Mesendoderm (in vitro differentiated cells): Measurements from ENCODE around the gene GMDS.

ENCODE experiments used
- DNase-seq: peaks from one replicate; pipeline ENCODE4 v3.0.0; 2013
- H2AK5ac ChIP-seq: 2 replicates; pipeline ENCODE4 v1.6.1; 2013; ENCODE audit warnings: low read length, inconsistent platforms
- H2BK120ac ChIP-seq: 2 replicates; pipeline ENCODE4 v1.6.1; 2013; ENCODE audit warnings: low read depth, mild to moderate bottlenecking, low read length, moderate library complexity, mixed read lengths
- H2BK15ac ChIP-seq: replicated peaks from 2 replicates; pipeline ENCODE4 v1.6.1; 2013; ENCODE audit warnings: low read depth, mild to moderate bottlenecking, moderate library complexity
- H2BK5ac ChIP-seq: 2 replicates; pipeline ENCODE4 v1.6.1; 2013; ENCODE audit warnings: low read length, inconsistent platforms
- H3K18ac ChIP-seq: 2 replicates; pipeline ENCODE4 v1.6.1; 2013; ENCODE audit warnings: mild to moderate bottlenecking, low read length, mixed read lengths
- H3K23ac ChIP-seq: one replicate; pipeline ENCODE4 v1.6.1; 2013; ENCODE audit warnings: low read length
- H3K27ac ChIP-seq: 2 replicates; pipeline ENCODE4 v1.5.1; 2013; ENCODE audit warnings: low read depth, mild to moderate bottlenecking, inconsistent platforms, low read length, moderate library complexity
- H3K27me3 ChIP-seq: 2 replicates; pipeline ENCODE4 v1.6.1; 2013; ENCODE audit warnings: low read length, control low read depth, mild to moderate bottlenecking, inconsistent platforms; ENCODE audit not compliant: insufficient read depth, poor library complexity
- H3K36me3 ChIP-seq: 2 replicates; pipeline ENCODE4 v1.6.1; 2013; ENCODE audit warnings: low read length, inconsistent platforms; ENCODE audit not compliant: control insufficient read depth, insufficient read depth
- H3K4ac ChIP-seq: one replicate; pipeline ENCODE4 v1.6.1; 2013; ENCODE audit warnings: low read depth, mild to moderate bottlenecking, low read length, moderate library complexity
- H3K4me1 ChIP-seq: 2 replicates; pipeline ENCODE4 v1.6.1; 2013; ENCODE audit warnings: low read depth, low read length, inconsistent platforms; ENCODE audit not compliant: control insufficient read depth
- H3K4me2 ChIP-seq: 2 replicates; pipeline ENCODE4 v1.6.1; 2013; ENCODE audit warnings: low read length
- H3K4me3 ChIP-seq: 2 replicates; pipeline ENCODE4 v1.5.1; 2013; ENCODE audit warnings: mild to moderate bottlenecking, low read length
- H3K56ac ChIP-seq: one replicate; pipeline ENCODE4 v1.6.1; 2013; ENCODE audit warnings: low read length
- H3K79me1 ChIP-seq: 2 replicates; pipeline ENCODE4 v1.6.1; 2013; ENCODE audit warnings: low read length, inconsistent platforms
- H3K79me2 ChIP-seq: 2 replicates; pipeline ENCODE4 v1.6.1; 2013; ENCODE audit warnings: mild to moderate bottlenecking, low read length; ENCODE audit not compliant: control insufficient read depth, insufficient read depth
- H3K9ac ChIP-seq: 2 replicates; pipeline ENCODE4 v1.6.1; 2013; ENCODE audit warnings: low read length, inconsistent platforms
- H4K5ac ChIP-seq: one replicate; pipeline ENCODE4 v1.6.1; 2013; ENCODE audit warnings: low read length
- H4K8ac ChIP-seq: one replicate; pipeline ENCODE4 v1.6.1; 2013; ENCODE audit warnings: low read depth, mild to moderate bottlenecking, control low read depth, low read length, moderate library complexity
- WGBS: extraction: QIAGEN DNeasy Blood & Tissue Kit; methylation state at CpG from one replicate; pipeline ENCODE4 v1.1.7; 2013; ENCODE audit warnings: low lambda C conversion rate, missing lambda C conversion rate; ENCODE audit not compliant: insufficient coverage; ENCODE audit errors: extremely low coverage; 5-methylcytosine and 5-hydroxymethylcytosine counted together

Gene GMDS

GRCh38 chr6:1906609-1907008, 338.8 kb downstream of the GMDS start:
- Histone ChIP-seq H2BK15ac (no peak overlapping the region), H3K18ac (no peak overlapping the region), H3K36me3 (no peaks in the 10 kb centered on the region), H3K4me2 (no peak overlapping the region), H3K79me1 (no peaks in the 10 kb centered on the region), H2AK5ac (no peak overlapping the region), H3K56ac (no peak overlapping the region), H4K8ac (no peak overlapping the region), H4K5ac (no peak overlapping the region), H3K4me1 (peaks cover 13% of the 10 kb centered on the region), H3K27ac (no peak overlapping the region), H3K79me2 (no peaks in the 10 kb centered on the region), H3K4ac (peak overlapping the region; percentile 8), H2BK5ac (no peak overlapping the region), H2BK120ac (no peak overlapping the region), H3K23ac (no peak overlapping the region), H3K9ac (no peak overlapping the region), H3K27me3 (no peaks in the 10 kb centered on the region), H3K4me3 (no peak overlapping the region)
- no peak for DNase-seq
- WGBS: no CpG with 5 or more reads among the region's 6 CpGs

- no peak overlapping the region for H4K8ac ChIP-seq
- WGBS: no CpG with 5 or more reads among the region's 1 CpG
- H3K4me3 ChIP-seq: no peak overlapping the region
- no peak overlapping the region for H4K5ac ChIP-seq
- H2BK15ac ChIP-seq: no peak overlapping the region
- H3K4me1 ChIP-seq: peaks cover 13% of the 10 kb centered on the region
- H3K9ac ChIP-seq: no peak overlapping the region
- H3K4me2 ChIP-seq: no peak overlapping the region
- H3K4ac ChIP-seq: no peak overlapping the region
- H3K36me3 ChIP-seq: no peaks in the 10 kb centered on the region
- H3K56ac ChIP-seq: no peak overlapping the region
- DNase-seq: no peak
- H2BK5ac ChIP-seq: no peak overlapping the region
- H3K79me1 ChIP-seq: no peaks in the 10 kb centered on the region
- H2BK120ac ChIP-seq: no peak overlapping the region
- H3K79me2 ChIP-seq: no peaks in the 10 kb centered on the region
- no peak overlapping the region for H3K23ac ChIP-seq
- H3K27ac ChIP-seq: no peak overlapping the region
- no peak overlapping the region for H3K18ac ChIP-seq
- no peaks in the 10 kb centered on the region for H3K27me3 ChIP-seq
- no peak overlapping the region for H2AK5ac ChIP-seq
These were observed 339.4 kb downstream of the GMDS start for GRCh38 chr6:1906014-1906413.

- Histone ChIP-seq H3K56ac (peak overlapping the region; percentile 65), H3K27me3 (no peaks in the 10 kb centered on the region), H2BK15ac (no peak overlapping the region), H3K23ac (no peak overlapping the region), H2BK5ac (no peak overlapping the region), H4K8ac (no peak overlapping the region), H3K4me3 (no peak overlapping the region), H3K4me2 (no peak overlapping the region), H4K5ac (no peak overlapping the region), H3K27ac (no peak overlapping the region), H3K4ac (no peak overlapping the region), H3K79me2 (no peaks in the 10 kb centered on the region), H3K79me1 (no peaks in the 10 kb centered on the region), H3K4me1 (peaks cover 13% of the 10 kb centered on the region), H3K9ac (no peak overlapping the region), H3K36me3 (no peaks in the 10 kb centered on the region), H3K18ac (no peak overlapping the region), H2BK120ac (no peak overlapping the region), H2AK5ac (no peak overlapping the region)
- WGBS: no CpG with 5 or more reads among the region's 6 CpGs
- no peak for DNase-seq
These were observed 340.5 kb downstream of the GMDS start for GRCh38 chr6:1904898-1905297.

- WGBS: no CpG with 5 or more reads among the region's 9 CpGs
- H2AK5ac ChIP-seq: no peak overlapping the region
- peaks cover 13% of the 10 kb centered on the region for H3K4me1 ChIP-seq
- H3K56ac ChIP-seq: peak overlapping the region; percentile 65
- H3K4ac ChIP-seq: no peak overlapping the region
- no peak overlapping the region for H3K4me2 ChIP-seq
- H3K36me3 ChIP-seq: no peaks in the 10 kb centered on the region
- H3K27me3 ChIP-seq: no peaks in the 10 kb centered on the region
- no peak overlapping the region for H3K9ac ChIP-seq
- H2BK15ac ChIP-seq: no peak overlapping the region
- H2BK120ac ChIP-seq: no peak overlapping the region
- no peaks in the 10 kb centered on the region for H3K79me2 ChIP-seq
- DNase-seq: no peak
- H3K23ac ChIP-seq: peak overlapping the region; percentile 56
- no peak overlapping the region for H2BK5ac ChIP-seq
- H3K18ac ChIP-seq: no peak overlapping the region
- no peak overlapping the region for H3K27ac ChIP-seq
- H4K8ac ChIP-seq: no peak overlapping the region
- H3K79me1 ChIP-seq: no peaks in the 10 kb centered on the region
- no peak overlapping the region for H4K5ac ChIP-seq
- H3K4me3 ChIP-seq: no peak overlapping the region
These were observed 341.0 kb downstream of the GMDS start for GRCh38 chr6:1904466-1904799.

GRCh38 chr6:1903780-1904465, 341.5 kb downstream of the GMDS start:
- Histone ChIP-seq H2BK5ac (peak overlapping the region; percentile 47), H2BK120ac (no peak overlapping the region), H3K56ac (peak overlapping the region; percentile 50), H2AK5ac (no peak overlapping the region), H3K18ac (peak overlapping the region; percentile 72), H3K27ac (no peak overlapping the region), H3K27me3 (no peaks in the 10 kb centered on the region), H3K4me3 (no peak overlapping the region), H3K4me1 (peaks cover 13% of the 10 kb centered on the region), H3K9ac (no peak overlapping the region), H3K4ac (no peak overlapping the region), H3K23ac (no peak overlapping the region), H3K79me2 (no peaks in the 10 kb centered on the region), H4K5ac (peak overlapping the region; percentile 82), H3K4me2 (no peak overlapping the region), H3K36me3 (no peaks in the 10 kb centered on the region), H3K79me1 (no peaks in the 10 kb centered on the region), H4K8ac (no peak overlapping the region), H2BK15ac (no peak overlapping the region)
- DNase-seq: peak; percentile 59
- WGBS: no CpG with 5 or more reads among the region's 9 CpGs

GRCh38 chr6:1901556-1901955, 343.8 kb downstream of the GMDS start:
- H3K79me2 ChIP-seq: no peaks in the 10 kb centered on the region
- H3K36me3 ChIP-seq: no peaks in the 10 kb centered on the region
- H3K18ac ChIP-seq: no peak overlapping the region
- no CpG with 5 or more reads among the region's 1 CpG for WGBS
- no peak overlapping the region for H3K23ac ChIP-seq
- H3K4me3 ChIP-seq: no peak overlapping the region
- H2BK15ac ChIP-seq: no peak overlapping the region
- no peak overlapping the region for H3K27ac ChIP-seq
- H4K8ac ChIP-seq: no peak overlapping the region
- H3K56ac ChIP-seq: no peak overlapping the region
- H2AK5ac ChIP-seq: no peak overlapping the region
- no peak overlapping the region for H3K9ac ChIP-seq
- DNase-seq: no peak
- H3K4ac ChIP-seq: no peak overlapping the region
- no peak overlapping the region for H4K5ac ChIP-seq
- H3K4me2 ChIP-seq: no peak overlapping the region
- no peaks in the 10 kb centered on the region for H3K27me3 ChIP-seq
- H3K4me1 ChIP-seq: peaks cover 10% of the 10 kb centered on the region
- no peak overlapping the region for H2BK5ac ChIP-seq
- H2BK120ac ChIP-seq: no peak overlapping the region
- no peaks in the 10 kb centered on the region for H3K79me1 ChIP-seq
